ENCODE results near the gene EP400. TPM values are rescaled to one million over a fixed set of nuclear protein-coding genes. Genes with fewer than 3 reads are reported as not detected.
A peak's percentile ranks its signal among the peaks of the same experiment; 100 is the strongest.

EP400 gene
- total and polyA plus RNA-seq, 9 of the 15 experiments (the other 6 are each of a cell fraction or from before 2014, with no cell fraction given) = 4.5 to 58.0 (median 7.0) TPM

- TF ChIP-seq SIX5 (IDR thresholded peaks at IDR 0.05; ENCODE audit: borderline replicate concordance in 1 of 2, insufficient read depth in 1 of 2, low read depth in 1 of 2, low read length in 2 of 2) (no peak), NR1H2 (CRISPR knock-in tag; IDR thresholded peaks at IDR 0.05) (no peak), NONO (IDR thresholded peaks at IDR 0.05; ENCODE audit: low read depth in 2 of 2, low read length in 1 of 2) (no peak), ARID3A (IDR thresholded peaks at IDR 0.05; ENCODE audit: borderline replicate concordance, low read depth, low read length) (no peak), ZNF121 (CRISPR knock-in tag; conservative IDR thresholded peaks at IDR 0.05) (no peak), MTA3 (IDR thresholded peaks at IDR 0.05; ENCODE audit: borderline replicate concordance) (peak; percentile 64; the same call in 1 of the 2 replicates), CREB5 (CRISPR knock-in tag; IDR thresholded peaks at IDR 0.05) (no peak), CREB1 (IDR thresholded peaks at IDR 0.05) (peak; percentile 63), CREB1 (CRISPR knock-in tag; IDR thresholded peaks at IDR 0.05) (peak; percentile 75), BCOR (IDR thresholded peaks at IDR 0.05) (peak; percentile 65; the same call in 1 of the 2 replicates), MIER1 (IDR thresholded peaks at IDR 0.05; ENCODE audit: low read depth) (peak; percentile 47; the same call in 1 of the 2 replicates), TAF1 (IDR thresholded peaks at IDR 0.05; ENCODE audit: control insufficient read depth, extremely low read depth, insufficient read depth, low read length, severe bottlenecking) (peak; percentile 17), PURB (CRISPR knock-in tag; IDR thresholded peaks at IDR 0.05; ENCODE audit: low read depth) (no peak), ATF4 (CRISPR knock-in tag; IDR thresholded peaks at IDR 0.05) (no peak), ZNF41 (CRISPR knock-in tag; conservative IDR thresholded peaks at IDR 0.05) (no peak), ZFP30 (CRISPR knock-in tag; IDR thresholded peaks at IDR 0.05; ENCODE audit: borderline replicate concordance) (no peak), ZNF134 (CRISPR knock-in tag; conservative IDR thresholded peaks at IDR 0.05) (no peak), THRB (CRISPR knock-in tag; conservative IDR thresholded peaks at IDR 0.05) (no peak), GTF2B (IDR thresholded peaks at IDR 0.05; ENCODE audit: extremely low read depth, insufficient read length) (no peak), MBD1 (CRISPR knock-in tag; IDR thresholded peaks at IDR 0.05) (no peak)
These were observed 135.0 kb downstream of the EP400 start (continued) for GRCh38 chr12:132084621-132085290.
